ENCODE measurements around the gene CFAP65.

The CFAP65 gene

GRCh38 chr2:219003979-219004378 is 37.3 kb downstream of the CFAP65 start:
- no peak for DNase-seq

- DNase-seq, result no peak
Observed at GRCh38 chr2:219003267-219003634, 38.1 kb downstream of the CFAP65 start.

- DNase-seq, result peak; percentile 17
Observed at GRCh38 chr2:219002395-219003266, 38.7 kb downstream of the CFAP65 start.

GRCh38 chr2:219001577-219002394 is 39.5 kb downstream of the CFAP65 start:
- DNase-seq, result peak; percentile 69

- no peak for DNase-seq
Observed at GRCh38 chr2:219001100-219001576, 40.2 kb downstream of the CFAP65 start.

GRCh38 chr2:219000569-219000960 is 40.8 kb downstream of the CFAP65 start:
- no peak for DNase-seq

GRCh38 chr2:218999881-219000568 is 41.3 kb downstream of the CFAP65 start:
- DNase-seq, result peak; percentile 64

GRCh38 chr2:218999021-218999880 is 42.1 kb downstream of the CFAP65 start:
- DNase-seq, result no peak

- DNase-seq, result no peak
Observed at GRCh38 chr2:218998414-218999002, 42.8 kb downstream of the CFAP65 start.

- DNase-seq, result no peak
Observed at GRCh38 chr2:218997731-218998130, 43.6 kb downstream of the CFAP65 start.

GRCh38 chr2:218996937-218997336 is 44.4 kb downstream of the CFAP65 start:
- DNase-seq, result no peak

GRCh38 chr2:218995972-218996711 is 45.2 kb downstream of the CFAP65 start:
- peak; percentile 29 for DNase-seq

- no peak for DNase-seq
Observed at GRCh38 chr2:218995561-218995960, 45.8 kb downstream of the CFAP65 start.

GRCh38 chr2:218993345-218994315 is 47.7 kb downstream of the CFAP65 start, which contains the start of gene CRYBA2:
CRYBA2 (minus strand) TSS chr2:218993422; CDS start chr2:218993176, 246 bp downstream.
- DNase-seq, result no peak

- DNase-seq, result no peak
Observed at GRCh38 chr2:218992703-218993344, 48.5 kb downstream of the CFAP65 start.

GRCh38 chr2:218992196-218992595 is 49.1 kb downstream of the CFAP65 start:
- DNase-seq, result no peak

GRCh38 chr2:218991674-218992168 is 49.6 kb downstream of the CFAP65 start:
- no peak for DNase-seq

GRCh38 chr2:218990612-218991011 is 50.7 kb downstream of the CFAP65 start:
- no peak for DNase-seq

GRCh38 chr2:218990052-218990451 is 51.3 kb downstream of the CFAP65 start:
- no peak for DNase-seq
